Fibroblast of lung (primary cell): ENCODE results near the gene CLGN. TPM values are rescaled to one million over a fixed set of nuclear protein-coding genes. Genes with fewer than 3 reads are reported as not detected.
A peak's percentile ranks its signal among the peaks of the same experiment; 100 is the strongest.

Experiments used
- DNase-seq, 2 donors: peaks; one replicate each; pipeline versions ENCODE4 v3.0.0 to v3.0.0-alpha.2; 2010; ENCODE audit warnings: low read depth in 2 of 2
- H2AFZ ChIP-seq: 2 replicates; pipeline ENCODE4 v1.5.1; 2012; ENCODE audit warnings: low read length, control low read depth, inconsistent platforms
- H3K27ac ChIP-seq: 2 replicates; pipeline ENCODE4 v1.5.1; 2011; ENCODE audit warnings: low read length, control low read depth; ENCODE audit not compliant: insufficient read depth
- H3K27me3 ChIP-seq: 2 replicates; pipeline ENCODE4 v1.5.1; 2011; ENCODE audit warnings: mild to moderate bottlenecking, low read length; ENCODE audit not compliant: control insufficient read depth, insufficient read depth
- H3K36me3 ChIP-seq: 2 replicates; pipeline ENCODE4 v1.5.1; 2011; ENCODE audit warnings: low read length; ENCODE audit not compliant: control insufficient read depth, insufficient read depth
- H3K4me1 ChIP-seq: 2 replicates; pipeline ENCODE4 v1.5.1; 2011; ENCODE audit warnings: low read length; ENCODE audit not compliant: control insufficient read depth, insufficient read depth; ENCODE audit errors: extremely low read depth
- H3K4me2 ChIP-seq: 2 replicates; pipeline ENCODE4 v1.5.1; 2011; ENCODE audit warnings: low read length, control low read depth; ENCODE audit not compliant: insufficient read depth; ENCODE audit errors: extremely low read depth
- H3K4me3 ChIP-seq, 4 experiments: fragments of 200-600 bp in 1 of 4; sonication (generic) in 1 of 4; replicated peaks in 1 of 4; 2 replicates each; pipeline ENCODE4 v1.5.1; 2011 to 2016; ENCODE audit warnings: low read length in 4 of 4, low read depth in 3 of 4, mild to moderate bottlenecking in 3 of 4, control low read depth in 2 of 4, inconsistent platforms in 1 of 4, mixed read lengths in 1 of 4; ENCODE audit not compliant: insufficient read depth in 1 of 4; ENCODE audit errors: control extremely low read depth in 1 of 4
- H3K79me2 ChIP-seq: 2 replicates; pipeline ENCODE4 v1.5.1; 2012; ENCODE audit warnings: mild to moderate bottlenecking, low read length, inconsistent platforms; ENCODE audit not compliant: control insufficient read depth, insufficient read depth
- H3K9ac ChIP-seq: 2 replicates; pipeline ENCODE4 v1.5.1; 2011; ENCODE audit warnings: mild to moderate bottlenecking, low read length, control low read depth; ENCODE audit not compliant: insufficient read depth
- H3K9me3 ChIP-seq: 2 replicates; pipeline ENCODE4 v1.5.1; 2012; ENCODE audit warnings: low read depth, low read length; ENCODE audit not compliant: control insufficient read depth, insufficient read depth
- H4K20me1 ChIP-seq: 2 replicates; pipeline ENCODE4 v1.5.1; 2011; ENCODE audit warnings: low read length; ENCODE audit not compliant: control insufficient read depth, insufficient read depth; ENCODE audit errors: extremely low read depth
- EZH2 ChIP-seq: IDR thresholded peaks from 2 replicates; pipeline ENCODE4 v1.5.1; 2012; ENCODE audit warnings: low read length, control low read depth, mild to moderate bottlenecking; ENCODE audit errors: missing control alignments
- polyA plus RNA-seq, 2 donors: library from polyadenylated mRNA; depleted of rRNA in 1 of 2; stranded (reverse) in 1 of 2; unstranded in 1 of 2; fragments of >200 nt; gene quantifications; 2 replicates each; pipeline ENCODE4 v1.2.1, GENCODE V29; 2011 to 2012; ENCODE audit warnings: missing spikeins in 1 of 2
- total RNA-seq: library from RNA; depleted of rRNA; stranded (reverse); fragments of >200 nt; gene quantifications from 2 replicates; pipeline ENCODE4 v1.2.1, GENCODE V29; 2014
- TF ChIP-seq, protein P1 (sequence below), 2 donors: IDR thresholded peaks in 1 of 2; conservative IDR thresholded peaks in 1 of 2; 1 replicate in 1 of 2; 2 replicates in 1 of 2; pipeline ENCODE4 v1.5.1; 2011 to 2012; ENCODE audit warnings: low read length in 2 of 2, control low read depth in 1 of 2, inconsistent platforms in 1 of 2, low read depth in 1 of 2, mild to moderate bottlenecking in 1 of 2

CLGN gene
- total and polyA plus RNA-seq, 2 donors (not counting 1 experiment from before 2014, with no cell fraction given): 3.4 to 18.0 TPM

DNA sequence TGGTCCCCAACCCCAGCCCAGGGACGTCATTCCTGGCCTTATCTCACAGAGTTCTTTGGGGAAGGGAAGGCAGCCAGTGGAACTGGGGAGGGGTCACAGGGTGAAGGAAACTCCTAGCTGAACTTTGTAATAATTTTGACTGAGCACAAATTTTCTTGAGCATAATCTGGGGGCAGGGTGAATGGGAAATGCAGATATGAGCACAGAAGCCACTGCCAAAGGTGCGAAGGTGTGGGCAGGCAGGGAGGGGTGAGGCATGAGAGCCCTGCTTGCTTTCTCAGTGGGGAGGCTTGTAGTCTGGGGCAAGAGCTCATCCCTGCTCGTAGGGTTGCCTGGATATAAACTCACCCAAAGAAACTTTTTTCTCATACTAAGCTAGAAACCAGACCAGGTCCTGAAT is 35.7 kb upstream of the CLGN start:
- Histone ChIP-seq H3K9ac (no peak overlapping the region), H3K36me3 (no peaks in the 10 kb centered on the region), H3K4me1 (no peaks in the 10 kb centered on the region), H3K79me2 (no peaks in the 10 kb centered on the region), H3K9me3 (no peaks in the 10 kb centered on the region), H4K20me1 (no peaks in the 10 kb centered on the region), H3K27ac (no peak overlapping the region), H3K4me3 (no peak overlapping the region), H2AFZ (no peak overlapping the region), H3K27me3 (peaks cover 2% of the 10 kb centered on the region), H3K4me2 (no peak overlapping the region)
- DNase-seq: no peak
- TF ChIP-seq EZH2: no peak
- TF ChIP-seq, protein P1, sequence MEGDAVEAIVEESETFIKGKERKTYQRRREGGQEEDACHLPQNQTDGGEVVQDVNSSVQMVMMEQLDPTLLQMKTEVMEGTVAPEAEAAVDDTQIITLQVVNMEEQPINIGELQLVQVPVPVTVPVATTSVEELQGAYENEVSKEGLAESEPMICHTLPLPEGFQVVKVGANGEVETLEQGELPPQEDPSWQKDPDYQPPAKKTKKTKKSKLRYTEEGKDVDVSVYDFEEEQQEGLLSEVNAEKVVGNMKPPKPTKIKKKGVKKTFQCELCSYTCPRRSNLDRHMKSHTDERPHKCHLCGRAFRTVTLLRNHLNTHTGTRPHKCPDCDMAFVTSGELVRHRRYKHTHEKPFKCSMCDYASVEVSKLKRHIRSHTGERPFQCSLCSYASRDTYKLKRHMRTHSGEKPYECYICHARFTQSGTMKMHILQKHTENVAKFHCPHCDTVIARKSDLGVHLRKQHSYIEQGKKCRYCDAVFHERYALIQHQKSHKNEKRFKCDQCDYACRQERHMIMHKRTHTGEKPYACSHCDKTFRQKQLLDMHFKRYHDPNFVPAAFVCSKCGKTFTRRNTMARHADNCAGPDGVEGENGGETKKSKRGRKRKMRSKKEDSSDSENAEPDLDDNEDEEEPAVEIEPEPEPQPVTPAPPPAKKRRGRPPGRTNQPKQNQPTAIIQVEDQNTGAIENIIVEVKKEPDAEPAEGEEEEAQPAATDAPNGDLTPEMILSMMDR (conservative IDR thresholded peaks at IDR 0.05 in 1 of 2, IDR thresholded peaks at IDR 0.05 in 1 of 2; ENCODE audit: low read depth in 1 of 2, low read length in 2 of 2): no peak

DNA sequence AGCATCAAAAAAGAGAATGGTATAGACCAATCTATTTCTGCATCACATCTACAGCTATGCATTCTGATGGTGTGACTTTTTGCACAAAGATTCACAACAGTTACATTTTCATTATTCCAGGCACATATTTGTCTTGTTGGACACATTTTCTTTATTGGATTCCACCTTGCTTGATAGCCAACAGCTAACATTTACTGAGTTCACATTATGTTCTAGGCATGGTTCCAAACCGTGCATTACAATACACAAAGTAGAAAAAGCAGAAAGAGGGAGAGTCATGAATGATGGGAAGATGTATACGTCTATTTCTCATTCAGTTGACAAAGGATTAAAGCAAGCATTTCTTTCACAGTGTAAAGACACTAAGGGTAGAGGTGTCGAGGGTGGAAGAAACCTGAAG is 22.9 kb upstream of the CLGN start:
- Histone ChIP-seq H3K27ac (no peak overlapping the region), H3K9me3 (no peaks in the 10 kb centered on the region), H3K9ac (no peak overlapping the region)

DNA sequence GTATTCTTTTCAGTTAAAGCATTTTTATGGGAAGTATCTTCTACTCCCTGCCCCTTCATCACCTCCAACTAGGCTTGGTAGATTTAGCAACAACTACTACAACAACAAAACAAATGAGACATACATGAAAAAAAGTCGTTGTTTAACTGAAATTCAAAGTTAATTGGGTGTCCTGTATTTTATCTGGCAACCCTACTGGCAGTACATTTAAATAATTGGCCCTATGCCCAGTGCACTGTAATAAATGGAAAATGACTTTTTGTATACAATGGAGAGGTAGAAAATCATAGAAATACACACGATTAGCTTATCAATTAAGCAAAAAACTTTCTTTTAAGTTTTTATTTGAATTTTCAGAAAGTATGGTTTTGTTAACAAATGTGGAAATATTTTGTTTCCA is 21.4 kb upstream of the CLGN start:
- no peak overlapping the region for H3K4me2 ChIP-seq
- H3K9ac ChIP-seq: no peak overlapping the region
- DNase-seq: peak; percentile 12 to 66
- no peaks in the 10 kb centered on the region for H3K9me3 ChIP-seq
- H3K4me3 ChIP-seq: no peak overlapping the region
- no peak overlapping the region for H3K27ac ChIP-seq
- no peaks in the 10 kb centered on the region for H3K36me3 ChIP-seq
- no peak overlapping the region for H2AFZ ChIP-seq
- H3K4me1 ChIP-seq: no peaks in the 10 kb centered on the region
- H4K20me1 ChIP-seq: no peaks in the 10 kb centered on the region
- TF ChIP-seq, protein P1 (conservative IDR thresholded peaks at IDR 0.05 in 1 of 2, IDR thresholded peaks at IDR 0.05 in 1 of 2; ENCODE audit: low read depth in 1 of 2, low read length in 2 of 2): no peak
- no peak for TF ChIP-seq EZH2
- no peaks in the 10 kb centered on the region for H3K79me2 ChIP-seq
- no peaks in the 10 kb centered on the region for H3K27me3 ChIP-seq

More for the DNA sequence above, 22.9 kb upstream of the CLGN start:
- H3K4me2 ChIP-seq: no peak overlapping the region
- no peaks in the 10 kb centered on the region for H3K79me2 ChIP-seq
- no peaks in the 10 kb centered on the region for H3K36me3 ChIP-seq
- DNase-seq: peak in 1 of 2 donors; percentile 30
- H3K4me1 ChIP-seq: no peaks in the 10 kb centered on the region
- H3K4me3 ChIP-seq: no peak overlapping the region
- H2AFZ ChIP-seq: no peak overlapping the region
- H4K20me1 ChIP-seq: no peaks in the 10 kb centered on the region
- no peak for TF ChIP-seq EZH2
- TF ChIP-seq, protein P1 (conservative IDR thresholded peaks at IDR 0.05 in 1 of 2, IDR thresholded peaks at IDR 0.05 in 1 of 2; ENCODE audit: low read depth in 1 of 2, low read length in 2 of 2): no peak
- H3K27me3 ChIP-seq: no peaks in the 10 kb centered on the region
